ENCODE data around the gene PRAME. TPM values are rescaled to one million over a fixed set of nuclear protein-coding genes. Genes with fewer than 3 reads are reported as not detected.

PRAME gene
- total RNA-seq, 4 donors from 2014 or later: 0.16 to 0.41 TPM; not detected in 2

DNA sequence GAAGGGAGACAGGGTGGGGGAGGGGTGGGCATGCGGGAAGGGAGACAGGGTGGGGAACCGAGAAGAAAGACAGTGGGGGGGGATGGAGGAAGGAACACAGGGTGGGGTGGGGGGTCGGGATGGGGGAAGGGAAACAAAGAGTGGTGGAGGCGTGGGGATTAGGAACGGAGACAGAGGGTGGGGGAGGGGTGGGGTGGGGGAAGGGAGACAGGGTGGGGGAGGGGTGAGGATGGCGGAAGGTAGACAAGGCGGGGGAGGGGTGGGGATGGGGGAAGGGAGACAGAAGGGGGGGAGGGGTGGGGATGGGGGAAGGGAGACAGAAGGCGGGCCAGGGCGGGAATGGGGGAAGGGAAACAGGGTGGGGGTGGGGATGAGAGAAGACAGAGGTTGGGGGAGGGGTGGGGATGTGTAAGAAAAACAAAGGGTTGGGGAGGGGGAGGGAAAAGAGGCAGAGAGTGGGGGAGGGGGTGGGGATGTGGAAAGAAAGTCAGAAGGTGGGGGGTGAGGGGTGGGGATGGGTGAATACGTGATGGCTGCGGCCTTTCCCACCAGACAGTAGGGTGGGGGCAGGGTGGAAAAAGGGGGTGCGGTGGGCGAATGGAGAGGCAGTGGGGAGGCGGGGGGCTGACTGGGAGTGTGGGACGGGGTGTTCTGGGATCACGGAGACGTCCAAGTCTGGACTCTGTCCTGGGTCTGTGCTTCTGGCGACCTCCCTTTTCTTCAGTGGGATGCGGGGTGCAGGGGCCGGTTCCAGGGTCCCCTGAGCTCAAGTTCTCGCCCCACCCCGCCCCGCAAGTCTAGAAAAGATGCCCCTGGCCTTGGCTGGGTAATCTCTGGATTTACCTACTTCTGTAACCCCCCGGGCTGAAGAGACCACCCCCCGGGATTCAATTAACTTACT lies 744 bp downstream of the PRAME start:
- Histone ChIP-seq H3K9me3 (no peaks in the 10 kb centered on the region), H3K4me1 (no peaks in the 10 kb centered on the region), H3K27ac (no peak overlapping the region), H3K27me3 (no peaks in the 10 kb centered on the region), H3K4me3 (no peak overlapping the region), H3K36me3 (no peaks in the 10 kb centered on the region)
- in situ Hi-C loops (cut with MboI; ENCODE audit: low pct_ligation_motif_present in 1 of 4, low pct_unique_long_range_greater_than_20kb in 1 of 4, low sequenced_read_pairs in 3 of 4) (no loop called here), intact Hi-C loops (cut with DNase I; ENCODE audit: low total_unique reads) (no loop called here)
- 76% methylated on average over 13 of the region's 25 CpGs; no CpG with 5 or more reads in 1 of the 2 donors for WGBS, 2 donors (ENCODE audit: low coverage in 1 of 2)
- no peak for TF ChIP-seq POLR2A (IDR thresholded peaks at IDR 0.05)
- TF ChIP-seq POLR2AphosphoS5 (IDR thresholded peaks at IDR 0.05): no peak
- TF ChIP-seq, protein P1, sequence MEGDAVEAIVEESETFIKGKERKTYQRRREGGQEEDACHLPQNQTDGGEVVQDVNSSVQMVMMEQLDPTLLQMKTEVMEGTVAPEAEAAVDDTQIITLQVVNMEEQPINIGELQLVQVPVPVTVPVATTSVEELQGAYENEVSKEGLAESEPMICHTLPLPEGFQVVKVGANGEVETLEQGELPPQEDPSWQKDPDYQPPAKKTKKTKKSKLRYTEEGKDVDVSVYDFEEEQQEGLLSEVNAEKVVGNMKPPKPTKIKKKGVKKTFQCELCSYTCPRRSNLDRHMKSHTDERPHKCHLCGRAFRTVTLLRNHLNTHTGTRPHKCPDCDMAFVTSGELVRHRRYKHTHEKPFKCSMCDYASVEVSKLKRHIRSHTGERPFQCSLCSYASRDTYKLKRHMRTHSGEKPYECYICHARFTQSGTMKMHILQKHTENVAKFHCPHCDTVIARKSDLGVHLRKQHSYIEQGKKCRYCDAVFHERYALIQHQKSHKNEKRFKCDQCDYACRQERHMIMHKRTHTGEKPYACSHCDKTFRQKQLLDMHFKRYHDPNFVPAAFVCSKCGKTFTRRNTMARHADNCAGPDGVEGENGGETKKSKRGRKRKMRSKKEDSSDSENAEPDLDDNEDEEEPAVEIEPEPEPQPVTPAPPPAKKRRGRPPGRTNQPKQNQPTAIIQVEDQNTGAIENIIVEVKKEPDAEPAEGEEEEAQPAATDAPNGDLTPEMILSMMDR (IDR thresholded peaks at IDR 0.05): no peak
- TF ChIP-seq EP300 (IDR thresholded peaks at IDR 0.05; ENCODE audit: low read depth): no peak
- no peak for DNase-seq

DNA sequence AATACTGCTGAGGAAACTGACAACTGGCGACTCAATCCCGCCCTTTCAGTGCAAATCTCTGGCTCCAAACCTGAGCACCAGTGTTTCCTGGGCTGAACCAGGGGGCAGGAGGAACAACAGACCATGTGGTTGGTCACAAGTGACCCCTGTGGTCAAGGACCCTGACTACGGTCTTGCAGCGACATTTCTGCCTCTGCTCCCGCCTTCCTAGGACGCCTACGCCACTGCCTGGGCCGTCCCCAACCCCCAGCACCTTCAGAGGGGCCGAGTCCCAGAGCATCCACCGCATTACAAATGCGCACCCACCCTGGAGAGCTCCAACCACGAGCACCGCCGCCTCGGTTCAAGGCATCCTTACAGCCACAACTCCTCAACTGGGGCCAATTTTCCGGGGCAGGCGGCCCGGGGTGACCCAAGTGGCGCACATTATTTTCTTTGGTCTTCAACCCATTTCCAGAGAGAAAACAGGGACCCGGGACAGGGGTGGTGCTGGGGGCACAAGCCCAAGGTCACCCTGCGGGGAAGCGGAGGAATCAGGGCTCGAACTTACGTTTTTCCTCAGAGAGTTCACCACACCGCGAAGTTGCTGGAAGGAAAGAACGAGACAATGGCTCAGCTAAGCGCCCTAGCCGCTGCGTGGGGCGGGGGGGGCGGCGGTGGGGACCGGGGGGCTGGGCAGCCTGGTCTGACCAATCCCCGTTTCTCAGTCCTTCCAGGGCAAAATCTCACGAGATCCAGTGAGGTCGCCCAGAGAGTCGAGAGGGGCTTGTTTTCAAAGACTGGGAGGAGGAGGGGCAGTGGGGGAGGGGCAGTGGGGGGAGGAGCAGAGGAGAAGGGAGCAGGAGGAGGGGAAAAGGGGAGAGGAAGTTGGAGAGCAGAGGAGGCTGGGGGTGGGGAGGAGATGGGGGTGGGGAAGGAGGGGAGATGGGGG lies 1.8 kb downstream of the PRAME start:
- WGBS, 2 donors (ENCODE audit: low coverage in 1 of 2): 95 to 97% methylated on average over 12 to 33 of the region's 38 CpGs
- Histone ChIP-seq H3K36me3 (no peaks in the 10 kb centered on the region), H3K4me3 (no peak overlapping the region), H3K4me1 (no peaks in the 10 kb centered on the region), H3K27me3 (no peaks in the 10 kb centered on the region), H3K27ac (no peak overlapping the region), H3K9me3 (no peaks in the 10 kb centered on the region)
- intact Hi-C loops (cut with DNase I; ENCODE audit: low total_unique reads) (no loop called here), in situ Hi-C loops (cut with MboI; ENCODE audit: low pct_ligation_motif_present in 1 of 4, low pct_unique_long_range_greater_than_20kb in 1 of 4, low sequenced_read_pairs in 3 of 4) (no loop called here)
- no peak for DNase-seq
- TF ChIP-seq EP300 (IDR thresholded peaks at IDR 0.05; ENCODE audit: low read depth) (no peak), POLR2AphosphoS5 (IDR thresholded peaks at IDR 0.05) (no peak), POLR2A (IDR thresholded peaks at IDR 0.05) (no peak)
- TF ChIP-seq, protein P1 (IDR thresholded peaks at IDR 0.05): no peak

DNA sequence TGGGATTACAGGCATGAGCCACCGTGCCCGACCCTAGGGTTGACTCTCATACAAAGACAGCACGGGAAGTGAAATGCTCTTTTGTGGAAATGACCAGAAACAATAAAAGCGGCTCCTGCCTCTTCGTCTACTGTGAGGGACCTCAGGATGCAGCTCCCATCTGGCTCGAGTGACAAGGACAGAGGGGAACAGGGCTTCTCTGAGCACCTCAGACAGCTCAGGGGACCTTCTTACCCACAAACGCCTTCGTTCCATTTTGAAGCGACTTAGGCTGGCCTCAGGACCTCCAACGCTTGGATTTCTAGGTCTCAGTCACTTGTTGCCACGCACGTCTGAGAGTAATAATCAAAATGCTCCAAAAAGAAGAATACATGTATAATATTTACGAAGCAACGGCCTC lies 2.5 kb downstream of the PRAME start:
- Histone ChIP-seq H3K36me3 (no peaks in the 10 kb centered on the region), H3K27ac (no peak overlapping the region), H3K4me3 (no peak overlapping the region), H3K4me1 (no peaks in the 10 kb centered on the region), H3K27me3 (no peaks in the 10 kb centered on the region), H3K9me3 (no peaks in the 10 kb centered on the region)
- in situ Hi-C loops (cut with MboI; ENCODE audit: low pct_ligation_motif_present in 1 of 4, low pct_unique_long_range_greater_than_20kb in 1 of 4, low sequenced_read_pairs in 3 of 4): no loop called here
- intact Hi-C loops (cut with DNase I; ENCODE audit: low total_unique reads): no loop called here
- DNase-seq: no peak
- WGBS, 2 donors (ENCODE audit: low coverage in 1 of 2): 91 to 100% methylated on average over 2 to 14 of the region's 14 CpGs
- no peak for TF ChIP-seq POLR2AphosphoS5 (IDR thresholded peaks at IDR 0.05)
- TF ChIP-seq EP300 (IDR thresholded peaks at IDR 0.05; ENCODE audit: low read depth): no peak
- no peak for TF ChIP-seq POLR2A (IDR thresholded peaks at IDR 0.05)
- TF ChIP-seq, protein P1 (IDR thresholded peaks at IDR 0.05): no peak

DNA sequence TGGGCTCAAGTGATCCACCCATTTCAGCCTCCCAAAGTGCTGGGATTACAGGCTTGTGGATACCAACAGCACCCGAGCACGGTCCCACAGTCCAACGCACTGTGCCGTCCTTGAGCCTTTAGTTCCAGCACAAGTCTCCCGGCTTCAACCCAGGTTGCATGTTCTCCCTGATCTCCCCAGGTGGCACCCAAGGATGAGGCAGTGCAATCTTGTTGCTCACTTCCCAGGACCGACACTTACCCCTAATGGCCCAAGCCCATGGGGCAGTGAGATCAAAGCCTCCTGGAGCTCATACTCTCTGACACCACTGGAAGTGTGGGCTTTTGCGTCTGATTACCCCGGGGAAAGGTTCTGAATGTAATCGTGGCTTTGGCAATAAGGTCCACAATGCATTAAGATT lies 3.5 kb downstream of the PRAME start:
- Histone ChIP-seq H3K27me3 (no peaks in the 10 kb centered on the region), H3K9me3 (no peaks in the 10 kb centered on the region), H3K36me3 (no peaks in the 10 kb centered on the region), H3K27ac (no peak overlapping the region), H3K4me1 (no peaks in the 10 kb centered on the region), H3K4me3 (no peak overlapping the region)
- DNase-seq: no peak
- in situ Hi-C loops (cut with MboI; ENCODE audit: low pct_ligation_motif_present in 1 of 4, low pct_unique_long_range_greater_than_20kb in 1 of 4, low sequenced_read_pairs in 3 of 4) (no loop called here), intact Hi-C loops (cut with DNase I; ENCODE audit: low total_unique reads) (no loop called here)
- TF ChIP-seq POLR2AphosphoS5 (IDR thresholded peaks at IDR 0.05) (no peak), EP300 (IDR thresholded peaks at IDR 0.05; ENCODE audit: low read depth) (no peak), POLR2A (IDR thresholded peaks at IDR 0.05) (no peak)
- TF ChIP-seq, protein P1 (IDR thresholded peaks at IDR 0.05): no peak
- WGBS, 2 donors (ENCODE audit: low coverage in 1 of 2): 89 to 96% methylated on average over 4 to 9 of the region's 9 CpGs
